ENCODE results near the gene ALG14.

ALG14 gene

GRCh38 chr1:94926126-94926914 is 146.4 kb downstream of the ALG14 start:
- Histone ChIP-seq H2AFZ (ENCODE audit: low read depth, low read length) (no peak overlapping the region), H3K4me2 (ENCODE audit: low read length) (no peak overlapping the region), H4K20me1 (ENCODE audit: insufficient read depth, low read length) (no peaks in the 10 kb centered on the region), H3K4me3 (ENCODE audit: low read length) (no peak overlapping the region), H3K27ac (ENCODE audit: low read length) (no peak overlapping the region), H3K4me1 (ENCODE audit: low read length) (no peaks in the 10 kb centered on the region), H3K9me3 (ENCODE audit: insufficient read depth, low read length) (no peaks in the 10 kb centered on the region), H3K27me3 (ENCODE audit: low read depth, low read length) (no peaks in the 10 kb centered on the region), H3K9ac (ENCODE audit: low read length) (no peak overlapping the region), H3K36me3 (replicated peaks; ENCODE audit: low read depth, low read length) (no peaks in the 10 kb centered on the region), H3K79me2 (ENCODE audit: low read length) (no peaks in the 10 kb centered on the region)
- no peak for TF ChIP-seq CTCF (IDR thresholded peaks at IDR 0.05; ENCODE audit: low read depth, low read length)
- TF ChIP-seq EZH2phosphoT487 (IDR thresholded peaks at IDR 0.05; ENCODE audit: low read depth) = no peak

- Histone ChIP-seq H3K9me3 (ENCODE audit: insufficient read depth, low read length) (no peaks in the 10 kb centered on the region), H3K27ac (ENCODE audit: low read length) (no peak overlapping the region), H3K27me3 (ENCODE audit: low read depth, low read length) (no peaks in the 10 kb centered on the region), H4K20me1 (ENCODE audit: insufficient read depth, low read length) (no peaks in the 10 kb centered on the region), H3K36me3 (replicated peaks; ENCODE audit: low read depth, low read length) (no peaks in the 10 kb centered on the region), H3K4me2 (ENCODE audit: low read length) (no peak overlapping the region), H3K79me2 (ENCODE audit: low read length) (no peaks in the 10 kb centered on the region), H3K4me1 (ENCODE audit: low read length) (no peaks in the 10 kb centered on the region), H3K9ac (ENCODE audit: low read length) (no peak overlapping the region), H2AFZ (ENCODE audit: low read depth, low read length) (no peak overlapping the region), H3K4me3 (ENCODE audit: low read length) (no peak overlapping the region)
- TF ChIP-seq EZH2phosphoT487 (IDR thresholded peaks at IDR 0.05; ENCODE audit: low read depth) (no peak), CTCF (IDR thresholded peaks at IDR 0.05; ENCODE audit: low read depth, low read length) (no peak)
These were observed 147.1 kb downstream of the ALG14 start for GRCh38 chr1:94925561-94926125.

- H3K9me3 ChIP-seq (ENCODE audit: insufficient read depth, low read length) = no peaks in the 10 kb centered on the region
- H3K4me1 ChIP-seq (ENCODE audit: low read length) = no peaks in the 10 kb centered on the region
- H3K9ac ChIP-seq (ENCODE audit: low read length) = no peak overlapping the region
- no peak overlapping the region for H3K27ac ChIP-seq (ENCODE audit: low read length)
- no peak overlapping the region for H2AFZ ChIP-seq (ENCODE audit: low read depth, low read length)
- TF ChIP-seq CTCF (IDR thresholded peaks at IDR 0.05; ENCODE audit: low read depth, low read length) = no peak
- no peak for TF ChIP-seq EZH2phosphoT487 (IDR thresholded peaks at IDR 0.05; ENCODE audit: low read depth)
- H4K20me1 ChIP-seq (ENCODE audit: insufficient read depth, low read length) = no peaks in the 10 kb centered on the region
- no peaks in the 10 kb centered on the region for H3K36me3 ChIP-seq (replicated peaks; ENCODE audit: low read depth, low read length)
- no peaks in the 10 kb centered on the region for H3K79me2 ChIP-seq (ENCODE audit: low read length)
- no peaks in the 10 kb centered on the region for H3K27me3 ChIP-seq (ENCODE audit: low read depth, low read length)
- H3K4me2 ChIP-seq (ENCODE audit: low read length) = no peak overlapping the region
- no peak overlapping the region for H3K4me3 ChIP-seq (ENCODE audit: low read length)
These were observed 147.7 kb downstream of the ALG14 start for GRCh38 chr1:94925004-94925403.
